WTC11 (cell line): ENCODE data around the gene IL1RAPL1.

Experiments
- ATF3 ChIP-seq: sonication (generic); formaldehyde crosslinking; conservative IDR thresholded peaks from 2 replicates; pipeline ENCODE4 v1.8.1; 2022; ENCODE audit warnings: mild to moderate bottlenecking, missing genetic modification reagents
- CTCF ChIP-seq: fragments of 200-600 bp; IDR thresholded peaks from 2 replicates; pipeline ENCODE4 v1.8.0; 2022; ENCODE audit warnings: antibody characterized with exemption
- ELF4 ChIP-seq: sonication (generic); formaldehyde crosslinking; IDR thresholded peaks from 2 replicates; pipeline ENCODE4 v1.8.1; 2022; ENCODE audit warnings: low read depth, mild to moderate bottlenecking, moderate library complexity, missing genetic modification reagents
- FOXK1 ChIP-seq: sonication (generic); formaldehyde crosslinking; IDR thresholded peaks from 2 replicates; pipeline ENCODE4 v1.8.0; 2022; ENCODE audit warnings: mild to moderate bottlenecking, moderate library complexity, missing genetic modification reagents
- MXD4 ChIP-seq: fragments of 250-450 bp; sonication (Bioruptor Pico); IDR thresholded peaks from 2 replicates; pipeline ENCODE4 v1.8.0; 2021; ENCODE audit warnings: mild to moderate bottlenecking, moderate library complexity, borderline replicate concordance
- NFYB ChIP-seq: sonication (generic); formaldehyde crosslinking; conservative IDR thresholded peaks from 2 replicates; pipeline ENCODE4 v1.8.0; 2022; ENCODE audit warnings: low read depth, missing genetic modification reagents
- RELA ChIP-seq: sonication (generic); formaldehyde crosslinking; IDR thresholded peaks from 2 replicates; pipeline ENCODE4 v1.8.1; 2022; ENCODE audit warnings: missing genetic modification reagents, mild to moderate bottlenecking, borderline replicate concordance
- SMAD4 ChIP-seq: sonication (generic); formaldehyde crosslinking; IDR thresholded peaks from 2 replicates; pipeline ENCODE4 v1.8.0; 2022; ENCODE audit warnings: mild to moderate bottlenecking, missing genetic modification reagents
- USF1 ChIP-seq: sonication (generic); formaldehyde crosslinking; IDR thresholded peaks from 2 replicates; pipeline ENCODE4 v1.8.0; 2022; ENCODE audit warnings: mild to moderate bottlenecking, missing genetic modification reagents
- ZNF423 ChIP-seq: fragments of 250-450 bp; sonication (Bioruptor Pico); IDR thresholded peaks from 2 replicates; pipeline ENCODE4 v2.1.2; 2022; ENCODE audit warnings: mild to moderate bottlenecking, moderate library complexity
- TF ChIP-seq, protein P1 (sequence below): sonication (generic); formaldehyde crosslinking; conservative IDR thresholded peaks from 2 replicates; pipeline ENCODE4 v1.8.1; 2023; ENCODE audit warnings: mild to moderate bottlenecking, low read depth, missing genetic modification reagents, moderate library complexity
- TF ChIP-seq, protein P2 (sequence below): sonication (generic); formaldehyde crosslinking; IDR thresholded peaks from 2 replicates; pipeline ENCODE4 v1.8.0; 2022; ENCODE audit warnings: mild to moderate bottlenecking, missing genetic modification reagents

- TF ChIP-seq NFYB (no peak), FOXK1 (no peak), CTCF (no peak), ELF4 (CRISPR knock-in tag) (no peak), ATF3 (no peak), MXD4 (CRISPR knock-in tag) (no peak), ZNF423 (no peak), SMAD4 (CRISPR knock-in tag) (no peak), RELA (CRISPR knock-in tag) (no peak), USF1 (CRISPR knock-in tag) (no peak)
- TF ChIP-seq, protein P1, sequence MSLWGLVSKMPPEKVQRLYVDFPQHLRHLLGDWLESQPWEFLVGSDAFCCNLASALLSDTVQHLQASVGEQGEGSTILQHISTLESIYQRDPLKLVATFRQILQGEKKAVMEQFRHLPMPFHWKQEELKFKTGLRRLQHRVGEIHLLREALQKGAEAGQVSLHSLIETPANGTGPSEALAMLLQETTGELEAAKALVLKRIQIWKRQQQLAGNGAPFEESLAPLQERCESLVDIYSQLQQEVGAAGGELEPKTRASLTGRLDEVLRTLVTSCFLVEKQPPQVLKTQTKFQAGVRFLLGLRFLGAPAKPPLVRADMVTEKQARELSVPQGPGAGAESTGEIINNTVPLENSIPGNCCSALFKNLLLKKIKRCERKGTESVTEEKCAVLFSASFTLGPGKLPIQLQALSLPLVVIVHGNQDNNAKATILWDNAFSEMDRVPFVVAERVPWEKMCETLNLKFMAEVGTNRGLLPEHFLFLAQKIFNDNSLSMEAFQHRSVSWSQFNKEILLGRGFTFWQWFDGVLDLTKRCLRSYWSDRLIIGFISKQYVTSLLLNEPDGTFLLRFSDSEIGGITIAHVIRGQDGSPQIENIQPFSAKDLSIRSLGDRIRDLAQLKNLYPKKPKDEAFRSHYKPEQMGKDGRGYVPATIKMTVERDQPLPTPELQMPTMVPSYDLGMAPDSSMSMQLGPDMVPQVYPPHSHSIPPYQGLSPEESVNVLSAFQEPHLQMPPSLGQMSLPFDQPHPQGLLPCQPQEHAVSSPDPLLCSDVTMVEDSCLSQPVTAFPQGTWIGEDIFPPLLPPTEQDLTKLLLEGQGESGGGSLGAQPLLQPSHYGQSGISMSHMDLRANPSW (CRISPR knock-in tag) = no peak
- TF ChIP-seq, protein P2, sequence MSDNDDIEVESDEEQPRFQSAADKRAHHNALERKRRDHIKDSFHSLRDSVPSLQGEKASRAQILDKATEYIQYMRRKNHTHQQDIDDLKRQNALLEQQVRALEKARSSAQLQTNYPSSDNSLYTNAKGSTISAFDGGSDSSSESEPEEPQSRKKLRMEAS (CRISPR knock-in tag) = no peak
These were observed 1200.4 kb downstream of the IL1RAPL1 start for GRCh38 chrX:29787656-29788055.
